ENCODE measurements around the gene OR5H14. TPM values are rescaled to one million over a fixed set of nuclear protein-coding genes. Genes with fewer than 3 reads are reported as not detected.
"Not testable (repeated sequence)": the region's sequence is repeated elsewhere in the genome, so short reads cannot be mapped to it uniquely, and the experiment has no call there.

The OR5H14 gene
- total RNA-seq, 1 donor, result not detected

GRCh38 chr3:98130421-98130820, 16.9 kb upstream of the OR5H14 start, which contains the start of gene OR5H1:
Gene OR5H1 (plus strand): TSS chr3:98130721. CDS start chr3:98132698, 1,977 bp downstream.
- H3K4me3 ChIP-seq (ENCODE audit: low read depth, low read length), result no peak within 1 kb of the TSS
- TF ChIP-seq, protein P1, sequence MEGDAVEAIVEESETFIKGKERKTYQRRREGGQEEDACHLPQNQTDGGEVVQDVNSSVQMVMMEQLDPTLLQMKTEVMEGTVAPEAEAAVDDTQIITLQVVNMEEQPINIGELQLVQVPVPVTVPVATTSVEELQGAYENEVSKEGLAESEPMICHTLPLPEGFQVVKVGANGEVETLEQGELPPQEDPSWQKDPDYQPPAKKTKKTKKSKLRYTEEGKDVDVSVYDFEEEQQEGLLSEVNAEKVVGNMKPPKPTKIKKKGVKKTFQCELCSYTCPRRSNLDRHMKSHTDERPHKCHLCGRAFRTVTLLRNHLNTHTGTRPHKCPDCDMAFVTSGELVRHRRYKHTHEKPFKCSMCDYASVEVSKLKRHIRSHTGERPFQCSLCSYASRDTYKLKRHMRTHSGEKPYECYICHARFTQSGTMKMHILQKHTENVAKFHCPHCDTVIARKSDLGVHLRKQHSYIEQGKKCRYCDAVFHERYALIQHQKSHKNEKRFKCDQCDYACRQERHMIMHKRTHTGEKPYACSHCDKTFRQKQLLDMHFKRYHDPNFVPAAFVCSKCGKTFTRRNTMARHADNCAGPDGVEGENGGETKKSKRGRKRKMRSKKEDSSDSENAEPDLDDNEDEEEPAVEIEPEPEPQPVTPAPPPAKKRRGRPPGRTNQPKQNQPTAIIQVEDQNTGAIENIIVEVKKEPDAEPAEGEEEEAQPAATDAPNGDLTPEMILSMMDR (IDR thresholded peaks at IDR 0.05; ENCODE audit: insufficient read depth, low read depth, low read length), result no peak
- no peak for DNase-seq (ENCODE audit: low read depth)

DNA sequence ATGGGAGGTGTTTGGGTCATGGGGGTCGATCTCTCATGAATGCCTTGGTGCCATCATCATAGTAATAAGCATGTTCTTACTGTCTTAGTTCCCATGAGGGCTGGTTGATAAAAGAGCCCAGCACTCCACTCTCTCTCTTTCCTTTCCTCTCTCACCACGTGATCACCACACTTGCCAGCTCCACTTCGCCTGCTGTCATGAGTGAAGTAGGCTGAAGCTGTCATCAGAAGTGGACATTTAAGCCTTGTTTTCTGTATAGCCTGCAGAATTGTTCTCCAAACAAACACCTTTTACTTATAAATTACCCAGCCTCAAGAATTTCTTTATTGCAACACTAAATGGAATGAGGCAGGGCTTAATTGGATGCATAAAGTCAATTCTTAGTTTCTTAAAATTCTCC, 10.6 kb upstream of the OR5H14 start:
- TF ChIP-seq, protein P1 (IDR thresholded peaks at IDR 0.05; ENCODE audit: insufficient read depth, low read depth, low read length), result no peak
- no peak overlapping the region for H3K4me3 ChIP-seq (ENCODE audit: low read depth, low read length)
- no peak for DNase-seq (ENCODE audit: low read depth)

GRCh38 chr3:98137826-98138557, 9.3 kb upstream of the OR5H14 start:
- DNase-seq (ENCODE audit: low read depth); H3K4me3 ChIP-seq (ENCODE audit: low read depth, low read length): not testable (repeated sequence)

- no peak for DNase-seq (ENCODE audit: low read depth)
- TF ChIP-seq, protein P1 (IDR thresholded peaks at IDR 0.05; ENCODE audit: insufficient read depth, low read depth, low read length), result no peak
- H3K4me3 ChIP-seq (ENCODE audit: low read depth, low read length), result no peak overlapping the region
Measured at GRCh38 chr3:98140531-98140930, 6.7 kb upstream of the OR5H14 start.

DNA sequence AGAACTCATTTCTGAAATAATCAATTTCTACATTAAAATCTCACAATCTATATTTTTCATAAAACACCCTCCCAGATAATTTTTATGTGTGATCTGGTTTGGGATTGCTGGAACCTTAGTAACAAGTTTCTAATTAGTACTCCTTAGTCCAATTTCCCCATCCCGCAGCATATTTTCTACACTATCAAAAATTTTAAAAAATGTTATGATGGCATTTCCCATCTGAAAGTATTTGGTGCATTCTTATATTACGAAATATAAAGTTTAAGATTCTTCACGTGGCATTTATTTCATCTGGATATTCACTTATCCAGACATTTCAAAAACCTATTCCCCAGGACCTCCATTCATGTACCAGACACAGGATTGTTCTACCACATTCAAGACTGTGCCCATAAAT, 1.5 kb downstream of the OR5H14 start:
- no peak overlapping the region for H3K4me3 ChIP-seq (ENCODE audit: low read depth, low read length)
- DNase-seq (ENCODE audit: low read depth), result no peak
- TF ChIP-seq, protein P1 (IDR thresholded peaks at IDR 0.05; ENCODE audit: insufficient read depth, low read depth, low read length), result no peak

- H3K4me3 ChIP-seq (ENCODE audit: low read depth, low read length); DNase-seq (ENCODE audit: low read depth): not testable (repeated sequence)
Measured at GRCh38 chr3:98149456-98149855, 2.2 kb downstream of the OR5H14 start.

- H3K4me3 ChIP-seq (ENCODE audit: low read depth, low read length), result no peak overlapping the region
- TF ChIP-seq, protein P1 (IDR thresholded peaks at IDR 0.05; ENCODE audit: insufficient read depth, low read depth, low read length), result no peak
- no peak for DNase-seq (ENCODE audit: low read depth)
Measured at GRCh38 chr3:98151241-98151640, 4.0 kb downstream of the OR5H14 start.

- DNase-seq (ENCODE audit: low read depth), result no peak
- TF ChIP-seq, protein P1 (IDR thresholded peaks at IDR 0.05; ENCODE audit: insufficient read depth, low read depth, low read length), result no peak
Measured at GRCh38 chr3:98166396-98166795, 19.1 kb downstream of the OR5H14 start, which contains the start of gene OR5H15. Gene OR5H15 (plus strand): TSS chr3:98166696. CDS start chr3:98168700, 2,004 bp downstream.

More at GRCh38 chr3:98166396-98166795, 19.1 kb downstream of the OR5H14 start, which contains the start of gene OR5H15:
- no peak within 1 kb of the TSS for H3K4me3 ChIP-seq (ENCODE audit: low read depth, low read length)
